DMS 273 (cell line): ENCODE data around the gene SLC17A6.

Experiments used
- DNase-seq: peaks from one replicate; lab custom pipeline; 2025; ENCODE audit not compliant: unreplicated experiment; lab: John Stamatoyannopoulos, UW

SLC17A6 gene

GRCh38 chr11:22389526-22390282, 51.5 kb downstream of the SLC17A6 start:
- no peak for DNase-seq

- no peak for DNase-seq
Observed at GRCh38 chr11:22390283-22390655, 52.1 kb downstream of the SLC17A6 start.

GRCh38 chr11:22392561-22392960, 54.4 kb downstream of the SLC17A6 start:
- no peak for DNase-seq

- DNase-seq = no peak
Observed at GRCh38 chr11:22405377-22405776, 67.2 kb downstream of the SLC17A6 start.

DNA sequence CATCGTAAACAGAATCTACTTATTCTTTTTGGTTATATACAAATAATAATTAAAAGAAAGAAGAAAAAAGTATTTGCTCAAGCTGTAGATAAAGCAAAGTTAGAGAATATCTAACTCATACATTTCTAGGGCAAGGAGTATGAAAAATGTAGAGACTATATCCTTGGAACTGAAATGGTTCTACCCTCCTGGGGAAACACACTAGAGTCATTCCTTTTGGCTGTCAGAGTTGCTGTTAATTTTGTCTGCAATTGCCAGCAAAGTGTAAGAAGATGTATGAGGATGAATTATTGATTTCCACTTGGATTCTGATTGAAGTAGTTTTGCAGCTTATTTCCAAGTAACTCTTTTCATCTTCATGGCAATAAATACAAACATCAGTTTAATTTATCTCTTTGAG, 69.1 kb downstream of the SLC17A6 start:
- DNase-seq = no peak

DNA sequence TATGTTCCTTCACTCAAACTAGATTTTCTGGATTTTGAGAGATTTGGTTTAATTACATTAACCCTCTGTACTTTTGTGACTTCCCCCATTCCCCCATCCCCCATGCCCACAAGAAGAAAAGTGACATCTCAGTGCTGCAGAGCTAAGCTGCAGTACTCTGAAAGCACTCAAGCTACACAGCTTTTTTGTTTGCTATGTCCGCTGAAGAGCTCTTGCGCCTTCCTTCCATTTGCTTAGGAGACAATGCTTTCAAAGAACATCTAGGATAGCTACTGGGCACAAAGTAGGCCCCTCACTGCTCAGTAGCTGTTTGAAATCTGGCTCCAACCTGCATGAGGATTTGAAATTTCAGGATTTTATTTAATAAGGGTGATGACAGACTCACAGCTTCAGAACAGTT, 69.7 kb downstream of the SLC17A6 start:
- no peak for DNase-seq

DNA sequence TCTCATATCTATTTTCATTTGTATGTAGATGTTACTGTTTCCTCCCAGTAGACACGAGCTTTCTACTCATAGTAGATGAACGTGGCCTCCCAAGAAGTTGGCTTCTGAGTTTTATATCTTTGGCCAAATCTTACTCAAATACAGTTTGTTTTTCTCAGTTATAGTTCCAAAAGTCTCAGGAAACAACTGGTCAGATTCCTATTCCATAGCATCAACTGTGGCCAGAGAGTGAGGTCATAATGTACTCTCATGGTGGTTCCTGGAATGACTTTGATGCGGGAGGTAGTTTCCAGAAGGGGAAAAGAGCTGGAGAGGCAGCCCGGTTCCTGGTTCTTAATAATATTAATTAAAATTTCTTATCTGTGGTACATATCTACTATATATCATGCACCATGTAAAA, 77.3 kb downstream of the SLC17A6 start:
- no peak for DNase-seq

- DNase-seq = no peak
Observed at GRCh38 chr11:22416462-22416861, 78.3 kb downstream of the SLC17A6 start.

DNA sequence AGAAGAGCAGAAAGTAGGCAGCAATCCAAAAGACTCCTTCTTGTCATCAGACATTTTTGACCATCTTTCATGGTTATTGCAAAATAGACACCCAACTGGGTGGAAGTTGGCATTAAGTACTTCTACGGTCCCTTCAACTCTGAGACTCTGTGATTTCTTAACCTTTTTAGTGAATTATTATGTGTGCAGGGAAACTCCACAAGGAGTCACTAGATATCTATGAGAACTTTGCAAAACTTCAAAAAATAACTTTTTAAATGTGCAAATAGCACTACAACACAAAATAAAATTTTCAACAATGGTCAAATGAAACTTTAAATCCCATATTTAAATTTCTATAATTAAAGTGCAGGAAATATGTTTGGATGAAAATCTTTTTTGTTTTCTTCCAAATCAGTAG, 88.7 kb downstream of the SLC17A6 start:
- DNase-seq = no peak
